GM19467 (cell line): ENCODE measurements around the gene GCNA.

ENCODE experiments used
- ATAC-seq: cut with Tn5 transposase; IDR thresholded peaks from one replicate; pipeline ENCODE4 v1.9.1; 2021; ENCODE audit warnings: mild to moderate bottlenecking, moderate library complexity; ENCODE audit not compliant: unreplicated experiment

Gene GCNA

GRCh38 chrX:71578253-71579135 is at the start of gene GCNA:
Gene GCNA, plus strand, starts transcription at chrX:71578437. Its CDS starts 2,385 bp downstream, at chrX:71580822.
- ATAC-seq = no peak

- ATAC-seq = no peak
These were observed 46.0 kb upstream of the GCNA start for GRCh38 chrX:71532078-71532752.

- ATAC-seq = peak; percentile 72
These were observed 45.3 kb upstream of the GCNA start, which contains the start of gene OGT for GRCh38 chrX:71532753-71533425. Gene OGT, plus strand, starts transcription at chrX:71533104. Its CDS starts 196 bp downstream, at chrX:71533300.

GRCh38 chrX:71533516-71533850 is 44.8 kb upstream of the GCNA start:
- no peak for ATAC-seq

- ATAC-seq = no peak
These were observed 44.2 kb upstream of the GCNA start for GRCh38 chrX:71533851-71534561.

GRCh38 chrX:71534773-71535544 is 43.3 kb upstream of the GCNA start:
- no peak for ATAC-seq

- no peak for ATAC-seq
These were observed 42.0 kb upstream of the GCNA start for GRCh38 chrX:71536285-71536684.

GRCh38 chrX:71537743-71538142 is 40.5 kb upstream of the GCNA start:
- ATAC-seq = no peak

GRCh38 chrX:71540801-71541200 is 37.4 kb upstream of the GCNA start:
- no peak for ATAC-seq

GRCh38 chrX:71541210-71542022 is 36.8 kb upstream of the GCNA start:
- ATAC-seq = no peak

GRCh38 chrX:71542411-71542810 is 35.8 kb upstream of the GCNA start:
- ATAC-seq = no peak

GRCh38 chrX:71542825-71543224 is 35.4 kb upstream of the GCNA start:
- ATAC-seq = no peak

GRCh38 chrX:71543316-71543715 is 34.9 kb upstream of the GCNA start:
- ATAC-seq = no peak

- no peak for ATAC-seq
These were observed 32.9 kb upstream of the GCNA start for GRCh38 chrX:71545364-71545763.

GRCh38 chrX:71546879-71547278 is 31.4 kb upstream of the GCNA start:
- ATAC-seq = no peak

GRCh38 chrX:71547339-71547738 is 30.9 kb upstream of the GCNA start:
- no peak for ATAC-seq

GRCh38 chrX:71549986-71550385 is 28.3 kb upstream of the GCNA start:
- no peak for ATAC-seq

- no peak for ATAC-seq
These were observed 27.7 kb upstream of the GCNA start for GRCh38 chrX:71550578-71550977.

- ATAC-seq = no peak
These were observed 22.2 kb upstream of the GCNA start for GRCh38 chrX:71556036-71556435.
